Right lobe of liver (tissue), 6 donors: ENCODE data around the gene HECW1. TPM values are rescaled to one million over a fixed set of nuclear protein-coding genes. Genes with fewer than 3 reads are reported as not detected.
"Not testable (repeated sequence)": the region's sequence is repeated elsewhere in the genome, so short reads cannot be mapped to it uniquely, and the experiment has no call there.

Source experiments
- ATAC-seq, 4 donors: fragments of 200-7000 bp; cut with Tn5 transposase; one replicate each; pipeline ENCODE4 v1.9.1; 2020; ENCODE audit warnings: mild to moderate bottlenecking in 4 of 4, moderate library complexity in 4 of 4
- DNase-seq, 3 donors: peaks; one replicate each; pipeline ENCODE4 v3.0.0-alpha.2; 2020
- H3K27ac ChIP-seq, 3 donors: fragments of 200-600 bp; one replicate each; pipeline ENCODE4 v1.8.0; 2022
- H3K27me3 ChIP-seq, 2 donors: fragments of 200-600 bp; one replicate each; pipeline ENCODE4 v1.8.0; 2022
- H3K36me3 ChIP-seq, 4 donors: fragments of 200-600 bp; sonication (generic) in 1 of 4; one replicate each; pipeline versions ENCODE4 v1.5.1 to v1.8.0; 2017 to 2022; ENCODE audit warnings: control low read depth in 1 of 4
- H3K4me1 ChIP-seq, 4 donors: fragments of 200-600 bp; sonication (generic) in 1 of 4; one replicate each; pipeline versions ENCODE4 v1.5.1 to v1.8.0; 2017 to 2022; ENCODE audit warnings: control low read depth in 1 of 4
- H3K4me3 ChIP-seq, 3 donors: fragments of 200-600 bp; one replicate each; pipeline ENCODE4 v1.8.0; 2022
- H3K9me3 ChIP-seq, 4 donors: fragments of 200-600 bp; sonication (generic) in 1 of 4; one replicate each; pipeline versions ENCODE4 v1.5.1 to v1.8.0; 2017 to 2022; ENCODE audit warnings: control low read depth in 1 of 4
- POLR2A ChIP-seq: fragments of 450-650 bp; IDR thresholded peaks from one replicate; pipeline ENCODE4 v1.6.1; 2017; ENCODE audit warnings: antibody characterized with exemption, mild to moderate bottlenecking
- WGBS: methylation state at CpG from one replicate; pipeline ENCODE4 v1.1.6; 2018; ENCODE audit warnings: low coverage, low lambda C conversion rate; ENCODE audit not compliant: insufficient coverage; ENCODE audit errors: missing lambda C conversion rate; 5-methylcytosine and 5-hydroxymethylcytosine counted together
- intact Hi-C, 2 donors: fragments of 100-400 bp; cut with DNase I; formaldehyde crosslinking; loops; one replicate each; pipeline versions ENCODE4 v1.11.2 to v1.14.1; 2022
- long read RNA-seq: library from polyadenylated mRNA; unstranded; transcript quantifications from one replicate; pipeline ENCODE4 v2.0.0, GENCODE V29; 2019
- total RNA-seq, 6 experiments: library from RNA; depleted of rRNA in 2 of 6; stranded (reverse); fragments of >200 nt in 2 of 6; fragmentation: NEBNext Ultra II Directional in 3 of 6; extraction: Animal tissue kit (Norgen Biotek cat#: 25700) in 3 of 6; gene quantifications; one replicate each; pipeline versions ENCODE4 v1.1.0 to v1.2.4, GENCODE V29; 2016 to 2023
- TF ChIP-seq, protein P1 (sequence below), 4 donors: fragments of 200-600 bp in 3 of 4; fragments of 450-650 bp in 1 of 4; IDR thresholded peaks; one replicate each; pipeline versions ENCODE4 v1.5.1 to v1.8.0; 2016 to 2022; ENCODE audit warnings: antibody characterized with exemption in 4 of 4, mild to moderate bottlenecking in 2 of 4
- donor health status: DM: no; HTN: yes; CAD: no.
- donor health status: DM: no; HTN: no; CAD: no.
- donor health status: DM: no; HTN: no; CAD: no.
- donor health status: DM: no; HTN: yes; CAD: no.
- donor health status: DM: no; HTN: yes; CAD: no.

Gene HECW1
- under 1 TPM in 5 of 6 experiments, not detected in 1; 0.02 to 0.87 (median 0.09) TPM for total RNA-seq
- long read RNA-seq, partial matches to known transcripts: 0 of 1 reads
- long read RNA-seq, other reads (novel, unspliced or antisense): 1 of 1 reads

DNA sequence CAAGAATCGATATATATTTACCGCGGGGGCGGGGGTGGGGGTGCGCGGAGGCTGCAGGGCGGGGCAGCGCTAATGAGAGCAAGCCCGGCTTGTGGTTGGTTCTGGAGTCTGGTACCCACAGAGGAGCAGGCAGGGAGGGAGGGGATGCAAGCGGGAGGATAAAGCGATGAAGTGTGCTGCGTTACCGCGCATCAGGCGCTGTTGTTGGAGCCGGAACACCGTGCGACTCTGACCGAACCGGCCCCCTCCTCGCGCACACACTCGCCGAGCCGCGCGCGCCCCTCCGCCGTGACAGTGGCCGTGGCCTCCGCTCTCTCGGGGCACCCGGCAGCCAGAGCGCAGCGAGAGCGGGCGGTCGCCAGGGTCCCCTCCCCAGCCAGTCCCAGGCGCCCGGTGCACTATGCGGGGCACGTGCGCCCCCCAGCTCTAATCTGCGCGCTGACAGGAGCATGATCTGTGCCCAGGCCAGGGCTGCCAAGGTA is at the start of gene HECW1:
Gene HECW1, plus strand, starts transcription at position 189 of the 482 bp plus-strand sequence. CDS start 131,259 bp downstream, outside the sequence.
- TF ChIP-seq, protein P1, sequence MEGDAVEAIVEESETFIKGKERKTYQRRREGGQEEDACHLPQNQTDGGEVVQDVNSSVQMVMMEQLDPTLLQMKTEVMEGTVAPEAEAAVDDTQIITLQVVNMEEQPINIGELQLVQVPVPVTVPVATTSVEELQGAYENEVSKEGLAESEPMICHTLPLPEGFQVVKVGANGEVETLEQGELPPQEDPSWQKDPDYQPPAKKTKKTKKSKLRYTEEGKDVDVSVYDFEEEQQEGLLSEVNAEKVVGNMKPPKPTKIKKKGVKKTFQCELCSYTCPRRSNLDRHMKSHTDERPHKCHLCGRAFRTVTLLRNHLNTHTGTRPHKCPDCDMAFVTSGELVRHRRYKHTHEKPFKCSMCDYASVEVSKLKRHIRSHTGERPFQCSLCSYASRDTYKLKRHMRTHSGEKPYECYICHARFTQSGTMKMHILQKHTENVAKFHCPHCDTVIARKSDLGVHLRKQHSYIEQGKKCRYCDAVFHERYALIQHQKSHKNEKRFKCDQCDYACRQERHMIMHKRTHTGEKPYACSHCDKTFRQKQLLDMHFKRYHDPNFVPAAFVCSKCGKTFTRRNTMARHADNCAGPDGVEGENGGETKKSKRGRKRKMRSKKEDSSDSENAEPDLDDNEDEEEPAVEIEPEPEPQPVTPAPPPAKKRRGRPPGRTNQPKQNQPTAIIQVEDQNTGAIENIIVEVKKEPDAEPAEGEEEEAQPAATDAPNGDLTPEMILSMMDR (IDR thresholded peaks at IDR 0.05): no peak
- TF ChIP-seq POLR2A: no peak
- 0% methylated on average over 1 of the region's 46 CpGs for WGBS
- peak within 1 kb of the TSS in 2 of 3 donors; percentile 16 to 24 for H3K4me3 ChIP-seq
- intact Hi-C loops: no loop called here
- DNase-seq (no peak), ATAC-seq (peak in 1 of 4 donors; percentile 9)
- H3K36me3 ChIP-seq: no peaks in the 10 kb centered on the region
- peaks cover 0 to 10% (median 0%) of the 10 kb centered on the region in 4 donors for H3K4me1 ChIP-seq
- peaks cover 0 to 27% of the 10 kb centered on the region in 2 donors for H3K27me3 ChIP-seq
- H3K27ac ChIP-seq: no peak within 1 kb of the TSS
- H3K9me3 ChIP-seq: no peaks in the 10 kb centered on the region

DNA sequence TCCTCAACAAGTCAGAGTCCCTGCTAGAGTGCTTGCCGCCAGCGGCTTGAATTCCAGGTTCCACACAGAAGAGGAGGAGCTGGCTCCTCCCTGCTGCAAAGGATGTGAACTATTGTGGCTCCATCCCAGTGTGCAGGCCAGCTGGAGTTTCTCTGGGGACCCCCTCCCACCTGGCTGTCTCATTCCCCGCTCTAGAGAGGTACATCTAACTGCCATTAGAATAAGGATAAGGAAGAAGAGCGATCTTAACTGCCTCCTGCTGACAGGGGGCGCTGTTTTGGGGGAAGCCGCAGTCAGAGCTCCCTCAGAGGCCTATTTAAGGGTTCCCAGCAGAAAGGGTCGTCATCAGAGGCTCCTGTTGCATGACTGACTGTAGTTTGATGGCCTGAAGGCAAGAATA is 40.8 kb upstream of the HECW1 start:
- no peak overlapping the region for H3K27ac ChIP-seq
- DNase-seq (no peak), ATAC-seq (no peak)
- TF ChIP-seq, protein P1 (IDR thresholded peaks at IDR 0.05): peak in 1 of 4 donors; percentile 7
- TF ChIP-seq POLR2A: no peak
- no peaks in the 10 kb centered on the region for H3K9me3 ChIP-seq
- no peaks in the 10 kb centered on the region for H3K27me3 ChIP-seq
- H3K4me1 ChIP-seq: no peaks in the 10 kb centered on the region
- intact Hi-C loops: no loop called here
- no peak overlapping the region for H3K4me3 ChIP-seq
- 64% methylated on average over 4 of the region's 7 CpGs for whole genome bisulfite sequencing
- no peaks in the 10 kb centered on the region for H3K36me3 ChIP-seq

DNA sequence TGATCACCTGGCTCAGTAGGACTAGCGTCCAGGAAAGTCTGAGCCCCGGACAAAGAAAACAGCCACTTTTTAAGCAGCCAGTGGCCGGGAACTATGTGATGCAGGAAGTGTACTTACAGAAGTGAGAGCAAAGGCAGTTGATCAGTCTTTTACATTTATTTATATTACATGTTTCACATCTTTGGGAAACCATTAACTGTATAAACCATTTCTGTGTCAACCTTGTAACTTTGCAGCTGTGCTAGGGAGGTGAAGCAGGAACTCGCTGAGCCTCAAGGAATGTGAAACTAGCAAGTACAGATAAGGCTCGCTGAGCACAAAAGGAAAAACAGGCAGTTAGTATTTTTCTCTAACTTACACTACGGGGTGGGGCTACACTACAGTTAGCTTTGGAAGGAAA is 39.9 kb upstream of the HECW1 start:
- WGBS: 35% methylated on average over 6 of the region's 6 CpGs
- intact Hi-C loops: no loop called here
- H3K4me1 ChIP-seq: no peaks in the 10 kb centered on the region
- H3K4me3 ChIP-seq: no peak overlapping the region
- H3K27me3 ChIP-seq: no peaks in the 10 kb centered on the region
- H3K9me3 ChIP-seq: no peaks in the 10 kb centered on the region
- DNase-seq: no peak
- H3K27ac ChIP-seq: no peak overlapping the region
- TF ChIP-seq, protein P1 (IDR thresholded peaks at IDR 0.05): no peak
- no peak for TF ChIP-seq POLR2A
- no peak for ATAC-seq
- no peaks in the 10 kb centered on the region for H3K36me3 ChIP-seq

DNA sequence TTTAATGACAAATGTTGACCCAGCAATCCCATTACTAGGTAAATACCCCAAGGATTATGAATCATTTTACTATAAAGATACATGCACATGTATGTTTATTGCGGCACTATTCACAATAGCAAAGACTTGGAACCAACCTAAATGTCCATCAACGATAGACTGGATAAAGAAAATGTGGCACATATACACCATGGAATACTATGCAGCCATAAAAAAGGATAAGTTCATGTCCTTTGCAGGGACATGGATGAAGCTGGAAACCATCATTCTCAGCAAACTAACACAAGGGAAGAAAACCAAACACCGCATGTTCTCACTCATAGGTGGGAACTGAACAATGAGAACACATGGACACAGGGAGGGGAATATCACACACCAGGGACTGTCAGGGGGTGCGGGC is 38.6 kb upstream of the HECW1 start:
- H3K27ac ChIP-seq, H3K27me3 ChIP-seq, H3K36me3 ChIP-seq, H3K4me3 ChIP-seq, H3K9me3 ChIP-seq, intact Hi-C loops, ATAC-seq, DNase-seq, H3K4me1 ChIP-seq: not testable (repeated sequence)
- 78% methylated on average over 4 of the region's 4 CpGs for WGBS

DNA sequence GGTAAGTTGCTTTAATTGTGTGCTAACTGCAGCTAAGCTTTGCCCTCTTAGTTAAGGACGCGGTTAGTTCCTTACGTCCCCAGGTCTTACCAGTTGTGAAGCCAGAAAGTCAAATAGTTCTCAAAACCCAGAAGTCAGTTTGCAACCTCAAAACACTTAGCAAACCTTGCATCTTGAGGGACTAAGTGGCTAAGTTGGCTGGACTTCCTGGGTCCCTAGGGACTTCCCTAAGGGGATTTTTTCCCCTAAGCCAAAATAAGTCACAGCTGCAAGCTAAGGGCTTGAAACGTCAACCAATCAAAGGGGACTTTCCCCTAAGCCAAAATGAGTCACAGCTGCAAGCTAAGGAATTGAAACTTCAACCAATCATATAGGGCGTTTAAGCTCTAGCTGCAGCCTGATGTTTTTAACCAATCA is 36.2 kb upstream of the HECW1 start:
- no peaks in the 10 kb centered on the region for H3K36me3 ChIP-seq
- intact Hi-C loops: no loop called here
- TF ChIP-seq POLR2A: no peak
- TF ChIP-seq, protein P1 (IDR thresholded peaks at IDR 0.05): no peak
- no peaks in the 10 kb centered on the region for H3K27me3 ChIP-seq
- H3K4me3 ChIP-seq: no peak overlapping the region
- 65% methylated on average over 5 of the region's 5 CpGs for WGBS
- H3K4me1 ChIP-seq: no peaks in the 10 kb centered on the region
- DNase-seq (no peak), ATAC-seq (no peak)
- no peaks in the 10 kb centered on the region for H3K9me3 ChIP-seq
- H3K27ac ChIP-seq: no peak overlapping the region
